DMS153 (cell line): ENCODE results near the gene CDH3.
"Not testable (repeated sequence)": the region's sequence is repeated elsewhere in the genome, so short reads cannot be mapped to it uniquely, and the experiment has no call there.

Experiments used
- DNase-seq: peaks from one replicate; lab custom pipeline; 2025; lab: John Stamatoyannopoulos, UW

Gene CDH3

DNA sequence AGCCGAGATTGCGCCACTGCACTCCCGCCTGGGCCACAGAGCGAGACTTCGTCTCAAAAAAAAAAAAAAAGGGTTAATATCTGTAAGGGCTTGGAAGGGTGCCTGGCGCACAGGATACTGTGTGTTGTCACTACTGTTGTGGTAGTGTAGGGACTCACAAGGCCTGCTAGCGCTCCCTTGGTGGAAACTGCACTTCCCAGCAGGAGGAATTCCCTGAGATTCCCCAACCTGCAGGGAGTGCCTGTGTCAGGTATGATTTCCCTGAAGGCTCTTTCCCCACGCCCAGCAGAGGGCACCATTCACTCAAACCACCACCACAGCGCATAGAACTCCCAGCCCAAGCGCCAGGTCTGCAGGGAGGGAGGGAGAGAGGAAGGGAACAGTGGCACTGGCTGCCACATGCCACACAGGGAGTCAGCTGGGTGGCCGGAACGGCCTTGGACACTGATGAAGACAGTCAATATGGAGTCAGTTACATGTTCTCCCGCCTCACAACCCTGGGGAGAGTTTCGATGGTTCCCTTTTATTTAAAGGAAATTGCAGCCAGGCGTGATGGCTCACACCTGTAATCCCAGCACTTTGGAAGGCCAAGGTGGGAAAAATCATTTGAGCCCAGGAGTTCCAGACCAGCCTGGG, 59.2 kb downstream of the CDH3 start:
- peak; percentile 25 for DNase-seq

GRCh38 chr16:68707340-68708152, 62.4 kb downstream of the CDH3 start:
- peak; percentile 50 for DNase-seq

DNA sequence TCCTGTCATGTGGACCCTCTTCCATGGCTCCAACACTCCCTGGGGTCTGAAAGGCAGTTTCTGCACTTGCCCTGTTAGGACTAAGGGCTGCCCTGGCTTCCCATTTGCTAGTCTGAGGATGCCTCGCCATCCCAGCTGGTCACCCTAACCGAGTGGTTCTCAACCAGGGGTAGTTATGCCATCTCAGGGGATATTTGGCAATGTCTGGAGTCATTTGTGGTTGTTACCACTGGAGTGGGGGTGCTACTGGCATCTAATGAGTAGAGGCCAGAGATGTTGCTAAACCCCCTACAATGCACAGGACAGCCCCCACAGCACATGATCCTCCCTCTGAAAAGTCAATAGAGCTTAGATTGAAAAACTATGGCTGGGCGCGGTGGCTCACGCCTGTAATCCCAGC, 65.1 kb downstream of the CDH3 start:
- DNase-seq, result no peak

- no peak for DNase-seq
These were observed 66.5 kb downstream of the CDH3 start for GRCh38 chr16:68711421-68712139.

GRCh38 chr16:68713361-68713760, 68.3 kb downstream of the CDH3 start:
- DNase-seq, result no peak

- DNase-seq, result no peak
These were observed 70.4 kb downstream of the CDH3 start for GRCh38 chr16:68715471-68715870.

GRCh38 chr16:68716516-68716915, 71.4 kb downstream of the CDH3 start:
- not testable (repeated sequence) for DNase-seq

GRCh38 chr16:68717684-68718083, 72.6 kb downstream of the CDH3 start:
- DNase-seq, result no peak

GRCh38 chr16:68718590-68718989, 73.5 kb downstream of the CDH3 start:
- DNase-seq, result no peak

- DNase-seq, result no peak
These were observed 74.9 kb downstream of the CDH3 start for GRCh38 chr16:68719993-68720489.

DNA sequence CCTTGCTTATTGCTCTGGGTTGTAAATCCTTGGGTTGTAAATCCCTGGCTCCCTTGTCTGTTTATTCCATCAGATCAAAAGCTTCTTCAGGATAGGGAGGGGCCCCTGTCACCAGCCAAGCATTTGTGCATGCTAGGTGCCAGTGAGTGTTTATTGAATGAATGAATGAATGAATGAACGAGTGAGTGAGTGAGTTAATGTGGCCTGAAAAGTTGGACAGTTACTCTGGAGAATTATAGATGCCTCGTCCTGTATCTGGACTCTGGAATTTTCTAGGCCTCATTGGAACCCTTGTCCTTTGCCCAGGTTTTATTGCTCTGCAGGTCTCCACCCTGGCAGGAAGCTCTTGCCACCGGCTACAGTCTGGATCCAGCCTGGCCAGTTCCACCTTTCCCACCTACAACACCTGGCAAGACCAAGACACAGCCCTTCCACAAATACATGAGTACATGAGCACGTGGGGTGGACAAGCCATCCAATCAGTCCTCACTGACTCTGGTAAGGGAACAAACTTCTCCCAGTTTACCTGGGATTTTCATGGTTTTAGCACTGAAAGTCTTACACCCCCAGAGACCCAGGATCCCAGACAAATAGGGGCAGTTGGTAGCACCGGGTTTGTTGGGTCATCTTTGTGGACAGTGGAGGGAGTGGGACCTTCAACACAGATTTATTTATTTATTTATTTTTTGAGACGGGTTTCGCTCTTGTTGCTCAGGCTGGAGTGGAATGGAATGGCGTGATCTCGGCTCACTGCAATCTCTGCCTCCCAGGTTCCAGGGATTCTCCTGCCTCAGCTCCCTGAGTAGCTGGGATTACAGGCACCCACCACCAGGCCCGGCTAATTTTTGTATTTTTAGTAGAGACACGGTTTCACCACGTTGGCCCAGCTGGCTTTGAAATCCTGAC, 77.3 kb downstream of the CDH3 start:
- no peak for DNase-seq

DNA sequence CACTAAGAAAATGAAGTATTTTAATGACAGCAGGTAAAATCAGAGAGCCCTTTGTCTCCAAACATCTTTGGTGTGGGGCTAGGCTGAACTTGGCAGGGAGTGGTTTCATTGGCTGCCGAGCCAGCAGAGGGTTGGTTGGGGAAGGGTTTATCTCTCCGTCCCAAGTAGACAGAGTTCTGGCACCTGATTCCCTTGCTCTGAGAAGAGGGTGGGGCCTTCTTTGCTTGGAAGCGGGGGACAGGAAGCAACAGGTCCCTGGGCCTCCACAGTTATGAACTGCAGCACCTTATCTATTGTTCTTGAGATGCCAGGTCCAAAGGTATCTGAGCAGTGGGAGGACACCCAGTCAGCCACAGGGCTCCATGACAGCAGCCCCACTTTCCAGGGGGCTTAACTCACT, 79.7 kb downstream of the CDH3 start:
- DNase-seq, result no peak

- DNase-seq, result no peak
These were observed 83.4 kb downstream of the CDH3 start for GRCh38 chr16:68728523-68728922.

DNA sequence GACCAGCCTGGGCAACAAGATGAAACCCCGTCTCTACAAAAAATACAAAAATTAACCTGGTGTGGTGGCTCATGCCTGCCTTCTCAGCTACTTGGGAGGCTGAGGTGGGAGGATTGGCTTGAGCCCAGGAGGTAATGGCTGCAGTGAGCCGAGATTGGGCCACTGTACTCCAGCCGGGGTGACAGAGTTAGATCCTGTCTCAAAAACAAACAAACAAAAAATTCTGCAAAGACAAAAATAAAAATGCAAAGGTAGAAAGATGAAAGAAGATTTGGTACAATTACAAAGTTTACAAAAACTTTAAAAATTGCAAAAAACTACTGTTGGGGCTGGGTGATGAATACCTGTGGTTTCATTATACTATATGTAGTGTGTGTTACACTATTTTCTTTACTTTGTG, 86.5 kb downstream of the CDH3 start:
- no peak for DNase-seq

DNA sequence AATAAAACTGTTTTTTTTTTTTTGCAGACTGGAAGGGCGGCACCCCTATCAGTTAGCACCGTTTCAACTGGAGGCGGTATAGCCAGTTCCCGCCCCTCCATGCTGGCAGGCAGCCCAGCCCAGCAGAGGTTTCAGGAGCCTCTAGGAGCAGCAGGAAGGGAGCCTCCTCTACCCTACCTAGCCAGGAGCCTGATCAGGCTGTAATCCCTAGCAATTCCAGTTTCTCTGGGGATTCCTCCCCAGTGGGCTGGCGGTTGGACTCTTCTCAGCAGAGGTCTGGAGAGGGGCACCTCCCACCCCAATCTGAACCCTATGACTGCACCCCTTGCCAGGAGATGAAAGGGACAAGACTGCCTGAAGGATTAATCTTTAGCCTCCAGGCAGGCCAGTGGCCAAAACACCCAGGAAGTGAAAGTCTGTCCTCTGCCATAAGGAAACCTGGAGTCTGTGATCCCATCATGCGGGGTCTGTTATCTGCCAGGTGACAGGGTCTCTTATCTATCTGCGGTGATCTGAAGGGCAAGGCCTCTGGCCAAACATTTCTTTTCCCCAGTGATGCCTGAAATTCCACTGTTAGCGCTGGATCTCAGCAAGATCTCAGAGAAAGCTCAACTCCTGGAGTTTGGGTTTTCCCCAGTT, 87.1 kb downstream of the CDH3 start:
- peak; percentile 41 for DNase-seq

DNA sequence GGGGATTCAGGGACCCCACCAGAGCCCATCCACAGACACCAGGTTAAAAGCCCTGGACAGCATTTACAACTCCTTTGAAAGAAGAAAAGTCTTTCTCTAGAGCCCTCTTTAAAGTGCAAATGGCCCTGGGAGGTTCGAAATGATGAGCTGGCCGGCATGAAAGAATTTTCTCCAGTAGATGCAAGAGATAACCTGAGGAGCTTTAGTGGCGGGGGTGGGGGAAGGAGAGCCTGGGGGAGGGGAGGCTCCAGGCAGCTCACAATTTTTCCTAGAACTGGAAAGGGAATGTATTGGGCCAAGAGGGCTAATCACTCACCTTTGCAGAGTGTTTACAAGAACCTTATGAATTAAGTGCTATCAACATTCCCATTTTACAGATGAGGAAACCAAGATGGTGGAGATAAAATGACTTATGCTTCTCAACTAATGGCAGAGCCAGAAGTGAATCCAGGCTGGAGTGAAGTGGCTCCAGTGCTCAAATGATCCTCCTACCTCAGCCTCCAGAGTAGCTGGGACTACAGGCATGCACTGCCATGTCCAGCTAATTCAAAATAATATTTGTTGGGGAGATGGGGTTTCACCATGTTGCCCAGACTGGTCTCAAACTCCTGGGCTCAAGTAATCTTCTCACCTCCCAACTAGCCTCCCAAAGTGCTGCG, 87.8 kb downstream of the CDH3 start:
- no peak for DNase-seq

- no peak for DNase-seq
These were observed 88.5 kb downstream of the CDH3 start for GRCh38 chr16:68733570-68733969.

DNA sequence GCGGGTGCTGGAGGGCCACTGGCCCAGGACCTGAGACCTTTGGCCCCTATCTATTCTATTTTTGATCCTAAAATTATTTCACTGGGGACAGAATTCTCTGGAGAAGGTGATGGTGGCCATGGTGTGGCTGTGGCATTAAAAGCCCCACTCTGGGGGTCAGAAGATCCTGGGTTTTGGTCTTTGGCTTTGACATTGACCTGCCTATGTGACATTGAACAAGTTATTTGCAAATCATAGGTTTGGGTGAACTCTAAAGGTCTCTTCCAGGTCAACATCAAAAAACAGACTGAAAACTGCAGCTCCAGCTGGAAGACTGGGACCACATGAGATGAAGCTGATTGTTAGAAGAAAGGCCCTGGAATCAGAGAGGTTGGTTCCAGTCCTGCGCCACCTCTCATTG, 89.7 kb downstream of the CDH3 start:
- no peak for DNase-seq

DNA sequence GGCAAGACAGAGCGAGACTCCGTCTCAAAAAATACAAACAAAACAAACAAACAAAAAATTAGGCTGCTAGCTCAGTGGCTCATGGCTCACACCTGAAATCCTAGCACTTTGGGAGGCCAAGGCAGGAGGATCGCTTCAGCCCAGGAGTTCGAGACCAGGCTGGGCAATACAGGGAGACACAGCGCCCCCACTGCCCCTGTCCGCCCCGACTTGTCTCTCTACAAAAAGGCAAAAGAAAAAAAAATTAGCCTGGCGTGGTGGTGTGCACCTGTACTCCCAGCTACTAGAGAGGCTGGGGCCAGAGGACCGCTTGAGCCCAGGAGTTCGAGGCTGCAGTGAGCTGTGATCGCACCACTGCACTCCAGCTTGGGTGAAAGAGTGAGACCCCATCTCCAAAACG, 91.5 kb downstream of the CDH3 start:
- DNase-seq, result no peak

DNA sequence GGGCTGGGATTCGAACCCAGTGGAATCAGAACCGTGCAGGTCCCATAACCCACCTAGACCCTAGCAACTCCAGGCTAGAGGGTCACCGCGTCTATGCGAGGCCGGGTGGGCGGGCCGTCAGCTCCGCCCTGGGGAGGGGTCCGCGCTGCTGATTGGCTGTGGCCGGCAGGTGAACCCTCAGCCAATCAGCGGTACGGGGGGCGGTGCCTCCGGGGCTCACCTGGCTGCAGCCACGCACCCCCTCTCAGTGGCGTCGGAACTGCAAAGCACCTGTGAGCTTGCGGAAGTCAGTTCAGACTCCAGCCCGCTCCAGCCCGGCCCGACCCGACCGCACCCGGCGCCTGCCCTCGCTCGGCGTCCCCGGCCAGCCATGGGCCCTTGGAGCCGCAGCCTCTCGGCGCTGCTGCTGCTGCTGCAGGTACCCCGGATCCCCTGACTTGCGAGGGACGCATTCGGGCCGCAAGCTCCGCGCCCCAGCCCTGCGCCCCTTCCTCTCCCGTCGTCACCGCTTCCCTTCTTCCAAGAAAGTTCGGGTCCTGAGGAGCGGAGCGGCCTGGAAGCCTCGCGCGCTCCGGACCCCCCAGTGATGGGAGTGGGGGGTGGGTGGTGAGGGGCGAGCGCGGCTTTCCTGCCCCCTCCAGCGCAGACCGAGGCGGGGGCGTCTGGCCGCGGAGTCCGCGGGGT, 92.1 kb downstream of the CDH3 start, which contains the start of gene CDH1:
Gene CDH1, plus strand, starts transcription at position 247 of the 684 bp plus-strand sequence. Its CDS starts 124 bp downstream, at position 371.
- DNase-seq, result peak; percentile 94
